HG03196 (cell line): ENCODE data around the gene NUP210L.

Source experiments
- ATAC-seq: cut with Tn5 transposase; IDR thresholded peaks from one replicate; pipeline ENCODE4 v1.9.1; 2021; ENCODE audit not compliant: unreplicated experiment

NUP210L gene

DNA sequence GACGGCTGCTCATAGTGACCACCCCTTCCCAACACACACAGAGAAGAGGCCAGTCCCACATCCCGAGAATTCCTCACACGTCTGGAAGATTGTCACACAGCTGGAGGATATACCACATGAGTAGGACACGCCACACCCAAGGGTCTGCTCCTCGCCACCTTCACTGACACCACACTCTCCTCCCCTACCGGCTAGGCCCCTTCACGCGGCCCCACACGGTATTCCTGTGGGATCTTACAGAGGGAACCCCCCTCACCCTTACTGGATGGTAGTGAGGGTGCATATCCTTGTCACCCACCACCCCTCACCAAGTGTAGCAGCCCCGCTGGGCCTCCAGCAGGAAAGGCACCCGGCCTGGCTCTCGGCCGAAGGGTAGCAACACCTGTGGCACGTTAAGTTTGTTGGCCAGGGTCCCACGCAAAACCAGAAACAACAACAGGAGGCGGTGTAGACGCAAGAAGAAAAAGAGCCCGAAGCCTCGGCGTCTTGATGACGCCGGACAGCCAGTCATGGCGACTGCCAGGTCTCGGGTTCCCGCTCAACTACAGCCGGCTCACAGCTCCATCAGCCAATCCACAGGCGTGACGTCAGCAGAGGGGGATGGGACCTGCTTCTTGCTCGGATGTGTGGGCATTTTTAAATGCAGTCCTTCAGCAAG, at the start of gene NUP210L:
Gene NUP210L, minus strand, starts transcription at position 540 of the 658 bp plus-strand sequence.
- no peak for ATAC-seq

- no peak for ATAC-seq
These were observed 44.6 kb upstream of the NUP210L start for GRCh38 chr1:154199563-154199879.

DNA sequence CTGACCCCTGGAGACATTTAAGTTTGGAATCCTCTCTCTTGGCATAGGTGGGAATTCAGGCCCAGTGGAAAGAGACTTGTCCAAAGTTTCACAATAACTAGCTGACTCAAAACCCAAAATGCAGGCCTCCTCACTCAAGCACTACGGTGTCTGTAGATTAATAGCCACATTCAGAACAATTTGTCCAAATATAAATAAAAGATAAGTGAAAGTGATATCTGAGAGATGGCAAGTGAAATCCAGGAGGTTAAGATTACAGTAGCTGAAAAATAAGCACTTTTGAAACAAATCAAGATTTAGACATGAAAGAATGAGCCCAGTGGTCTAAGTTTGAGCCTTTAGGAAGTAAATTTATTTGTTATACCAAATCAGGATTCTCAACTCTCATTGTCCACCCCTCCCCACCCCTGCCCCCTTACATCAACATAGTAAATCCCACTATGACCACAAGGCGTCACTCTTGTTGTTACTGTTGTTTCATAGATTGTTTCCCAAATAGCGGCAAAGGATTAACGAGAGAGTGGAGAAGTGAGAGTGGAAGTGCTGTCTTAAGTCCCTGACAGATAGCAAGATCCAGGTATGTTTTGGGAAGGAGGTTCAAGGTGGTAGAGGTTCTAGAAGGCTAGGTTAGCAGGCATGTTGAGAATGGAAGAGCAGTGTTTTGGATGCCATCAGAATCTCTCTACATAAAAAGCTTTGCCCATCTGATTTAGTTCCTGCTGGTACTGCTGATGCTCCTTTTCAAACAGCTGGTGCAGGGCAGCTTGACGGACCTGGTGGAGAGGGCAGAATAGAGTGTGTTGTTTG, 44.1 kb upstream of the NUP210L start:
- ATAC-seq, result no peak

GRCh38 chr1:154193821-154194220, 38.9 kb upstream of the NUP210L start:
- no peak for ATAC-seq

DNA sequence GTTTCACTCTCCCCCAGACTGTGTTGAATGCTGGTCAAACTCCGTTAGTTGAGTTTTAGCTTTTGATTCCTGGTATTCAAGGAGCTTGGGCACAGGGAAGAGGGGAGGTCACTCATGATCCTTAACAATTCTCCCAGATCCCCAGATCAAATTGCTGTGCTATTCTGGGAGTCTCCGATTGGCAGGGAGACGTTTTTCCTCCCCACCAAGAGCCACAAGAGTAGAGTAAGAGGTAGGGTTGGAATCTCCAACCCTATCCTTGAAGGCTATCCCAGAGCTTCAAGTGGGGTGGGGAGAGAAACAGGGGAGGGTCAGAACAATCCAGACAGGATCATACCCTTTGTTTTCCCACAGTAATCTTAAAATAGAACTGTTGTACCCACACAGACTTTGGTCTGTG, 37.6 kb upstream of the NUP210L start:
- no peak for ATAC-seq

DNA sequence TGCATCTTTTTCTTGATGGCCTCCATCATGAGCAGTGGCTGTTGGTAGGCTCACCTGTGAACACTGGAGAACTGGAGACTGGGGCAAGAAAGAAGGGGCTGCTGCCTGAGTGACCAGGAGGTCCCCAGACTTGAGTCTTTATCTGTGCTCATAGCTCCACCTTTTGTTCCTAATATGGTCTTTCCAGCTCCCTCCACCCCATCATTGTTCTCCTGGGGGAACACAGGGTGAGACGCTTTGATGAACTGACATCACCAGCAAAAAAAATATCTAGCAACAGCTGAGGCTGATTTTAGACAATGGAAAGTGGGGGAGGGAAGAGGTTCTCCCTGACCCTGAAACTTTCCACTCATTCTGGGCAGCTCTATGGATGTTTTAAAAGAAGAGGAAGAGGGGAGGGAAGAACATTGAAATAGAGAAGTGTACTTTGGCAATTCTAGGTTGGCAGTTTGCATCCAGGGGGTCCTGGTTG, 37.2 kb upstream of the NUP210L start, which contains the start of gene TPM3:
Gene TPM3, minus strand, starts transcription at position 111 of the 472 bp plus-strand sequence. Its CDS starts 82 bp downstream, at position 29.
- ATAC-seq, result no peak

GRCh38 chr1:154190550-154190949, 35.7 kb upstream of the NUP210L start:
- no peak for ATAC-seq

- no peak for ATAC-seq
These were observed 32.1 kb upstream of the NUP210L start for GRCh38 chr1:154186852-154187501.

GRCh38 chr1:154186177-154186576, 31.3 kb upstream of the NUP210L start:
- ATAC-seq, result no peak

DNA sequence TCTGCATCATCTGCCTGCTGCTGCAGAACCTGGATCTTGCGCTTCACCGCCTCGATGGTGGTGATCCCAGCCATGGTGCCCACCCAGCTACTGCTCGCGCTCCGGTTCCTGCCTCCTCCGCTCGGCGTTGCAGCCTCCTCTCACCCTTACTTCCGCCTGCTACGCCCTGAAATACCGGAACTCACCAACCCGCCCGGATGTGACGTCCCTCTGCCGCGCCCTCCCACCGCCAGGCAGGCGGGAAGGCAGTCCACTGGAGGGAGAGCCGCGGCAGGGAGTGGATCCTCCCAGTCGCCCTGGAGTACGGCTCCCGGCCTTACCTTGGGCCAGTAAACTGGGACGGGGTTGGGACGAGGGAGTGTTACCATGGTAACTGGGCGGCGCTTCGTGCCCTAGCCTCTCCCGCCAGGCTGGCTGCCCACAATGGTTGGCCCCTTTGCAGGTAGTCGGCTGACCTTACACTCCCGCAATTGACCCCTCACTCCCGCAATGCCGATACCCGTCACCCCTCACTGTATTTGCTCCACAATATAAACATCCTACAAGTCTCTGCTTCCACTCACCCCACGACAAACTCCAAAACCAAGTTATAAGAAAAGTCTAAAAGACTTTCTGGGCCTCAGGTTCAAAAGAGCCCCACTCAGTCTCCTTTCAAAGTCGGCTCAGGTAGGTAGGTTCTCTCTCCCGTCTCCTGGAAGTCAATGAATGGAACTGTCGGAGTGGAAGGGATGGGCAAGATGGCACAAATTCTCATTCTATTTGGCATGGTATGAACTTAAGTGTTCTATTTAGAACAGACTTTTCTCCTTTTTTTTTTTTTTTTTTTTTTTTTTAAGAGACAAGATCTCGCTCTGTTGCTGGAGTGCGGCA, 28.4 kb upstream of the NUP210L start:
- peak; percentile 72 for ATAC-seq

- ATAC-seq, result peak; percentile 45
These were observed 27.6 kb upstream of the NUP210L start for GRCh38 chr1:154182344-154183045.

DNA sequence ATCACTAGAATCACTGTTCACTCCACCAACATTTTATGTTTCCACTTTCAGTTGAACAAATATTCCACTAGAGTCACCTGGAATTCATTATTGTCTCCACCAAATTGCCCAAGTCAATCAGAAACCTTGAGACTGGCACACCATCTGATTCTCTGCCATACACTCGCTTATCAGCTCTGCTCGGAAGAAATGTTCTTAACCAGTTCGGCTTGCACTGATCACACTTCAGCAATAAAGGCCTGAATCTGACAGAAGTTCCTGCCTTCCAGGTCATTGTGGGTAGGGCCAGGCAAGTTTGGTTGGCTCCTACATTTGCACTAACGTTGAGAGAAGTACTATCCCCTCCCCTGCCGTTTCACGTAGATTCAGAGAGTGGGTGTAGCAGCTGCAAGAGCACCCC, 27.1 kb upstream of the NUP210L start:
- no peak for ATAC-seq

- no peak for ATAC-seq
These were observed 25.2 kb upstream of the NUP210L start for GRCh38 chr1:154179946-154180687.

DNA sequence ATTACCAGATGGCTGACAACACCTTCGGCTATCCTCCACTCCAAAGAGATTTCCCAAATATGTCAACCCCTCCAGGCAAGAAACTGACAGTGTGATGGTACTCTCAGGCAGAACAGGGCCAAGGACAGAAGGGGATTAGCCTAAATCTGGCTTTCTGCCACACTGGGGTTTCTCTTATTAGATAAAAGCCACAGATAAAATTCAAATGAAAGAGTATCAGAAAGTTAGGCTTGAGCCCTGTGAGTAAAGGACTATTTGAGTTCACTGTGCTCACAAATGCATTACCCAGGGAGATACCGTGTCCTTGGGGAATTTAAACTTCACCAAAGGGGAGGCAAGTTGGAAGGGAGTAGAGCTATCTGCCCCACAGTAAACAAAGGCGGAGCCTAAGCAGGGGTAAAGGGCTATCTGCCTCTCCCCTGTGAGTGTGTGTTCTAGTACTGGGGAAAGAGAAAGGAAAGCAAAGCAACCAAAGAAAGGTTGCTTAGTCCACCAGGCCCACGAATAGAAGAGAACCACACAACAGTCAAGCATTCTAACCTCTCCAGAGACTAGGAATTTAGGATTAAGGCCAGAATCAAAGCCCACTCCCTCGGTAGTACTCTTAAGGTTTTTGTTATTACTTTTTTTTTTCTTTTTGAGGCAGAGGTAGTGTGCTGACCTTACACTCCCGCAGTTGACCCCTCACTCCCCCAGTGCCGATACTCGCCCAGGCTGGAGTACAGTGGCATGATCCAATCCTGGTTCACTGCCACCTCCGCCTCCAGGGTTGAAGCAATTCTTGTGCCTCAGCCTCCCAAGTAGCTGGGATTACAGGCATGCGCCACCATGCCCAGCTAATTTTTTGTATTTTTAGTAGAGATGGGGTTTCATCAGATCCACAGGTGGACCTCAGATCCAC, 24.3 kb upstream of the NUP210L start:
- ATAC-seq, result no peak

- ATAC-seq, result no peak
These were observed 23.1 kb upstream of the NUP210L start for GRCh38 chr1:154178013-154178412.

DNA sequence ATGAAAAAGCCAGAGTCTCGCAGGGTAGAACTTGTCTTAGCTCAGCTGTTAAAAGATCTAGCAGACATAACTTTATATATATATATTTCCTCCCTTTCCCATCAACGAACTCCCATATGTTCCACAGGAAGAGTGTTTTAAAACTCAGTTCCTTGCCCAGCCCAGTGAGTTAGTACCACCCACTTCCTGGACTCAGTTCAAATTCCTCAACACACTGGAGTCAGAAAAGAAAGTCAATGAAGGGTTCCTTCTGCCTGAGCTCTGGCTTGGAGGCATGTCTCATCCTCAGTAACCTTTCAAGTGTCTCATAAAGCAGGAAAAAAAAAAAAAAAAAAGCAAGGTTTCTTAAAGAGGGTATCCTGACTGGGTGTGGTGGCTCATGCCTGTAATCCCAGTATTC, 21.5 kb upstream of the NUP210L start:
- no peak for ATAC-seq

- ATAC-seq, result no peak
These were observed 19.8 kb upstream of the NUP210L start for GRCh38 chr1:154174654-154175053.

GRCh38 chr1:154171880-154172279, 17.0 kb upstream of the NUP210L start:
- ATAC-seq, result no peak

DNA sequence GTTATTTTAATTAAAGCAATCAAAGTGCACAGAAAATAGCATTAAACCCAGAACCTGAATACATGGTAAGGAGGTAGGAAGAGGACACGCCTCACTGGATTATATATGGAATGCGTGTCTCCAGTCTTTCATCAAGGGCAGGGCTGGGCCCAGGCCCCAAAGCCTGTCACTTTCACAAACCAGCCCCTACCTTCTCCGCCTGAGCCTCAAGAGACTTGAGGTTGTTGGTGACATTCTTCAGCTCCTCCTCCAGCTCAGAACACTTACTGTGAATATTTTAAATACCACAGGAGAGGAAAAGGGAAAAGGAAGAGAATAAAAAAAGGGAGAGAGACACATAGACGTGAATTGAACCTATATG, 16.3 kb upstream of the NUP210L start:
- ATAC-seq, result no peak
